ENCODE measurements around the gene SRPK3.

Gene SRPK3

DNA sequence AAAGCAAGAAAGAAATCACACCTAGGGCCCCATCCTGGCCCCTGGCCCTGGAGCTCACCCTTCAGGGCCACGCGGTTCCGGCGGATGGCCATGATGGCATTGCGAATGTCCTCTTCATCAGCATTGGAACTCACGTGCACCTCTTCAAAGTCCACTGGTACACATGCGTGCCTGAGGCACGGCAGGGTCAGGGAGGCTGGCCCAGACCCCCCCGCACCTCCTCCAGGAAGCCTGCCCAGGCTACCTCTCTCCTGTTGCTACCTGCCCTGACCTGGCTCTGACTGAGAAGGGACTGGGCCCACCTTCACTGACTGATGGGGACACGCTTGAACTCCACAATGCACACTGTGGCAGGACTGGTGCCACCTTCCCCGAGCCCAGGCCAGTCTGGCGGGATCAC lies 8.8 kb downstream of the SRPK3 start:
- DNase-seq, result no peak

DNA sequence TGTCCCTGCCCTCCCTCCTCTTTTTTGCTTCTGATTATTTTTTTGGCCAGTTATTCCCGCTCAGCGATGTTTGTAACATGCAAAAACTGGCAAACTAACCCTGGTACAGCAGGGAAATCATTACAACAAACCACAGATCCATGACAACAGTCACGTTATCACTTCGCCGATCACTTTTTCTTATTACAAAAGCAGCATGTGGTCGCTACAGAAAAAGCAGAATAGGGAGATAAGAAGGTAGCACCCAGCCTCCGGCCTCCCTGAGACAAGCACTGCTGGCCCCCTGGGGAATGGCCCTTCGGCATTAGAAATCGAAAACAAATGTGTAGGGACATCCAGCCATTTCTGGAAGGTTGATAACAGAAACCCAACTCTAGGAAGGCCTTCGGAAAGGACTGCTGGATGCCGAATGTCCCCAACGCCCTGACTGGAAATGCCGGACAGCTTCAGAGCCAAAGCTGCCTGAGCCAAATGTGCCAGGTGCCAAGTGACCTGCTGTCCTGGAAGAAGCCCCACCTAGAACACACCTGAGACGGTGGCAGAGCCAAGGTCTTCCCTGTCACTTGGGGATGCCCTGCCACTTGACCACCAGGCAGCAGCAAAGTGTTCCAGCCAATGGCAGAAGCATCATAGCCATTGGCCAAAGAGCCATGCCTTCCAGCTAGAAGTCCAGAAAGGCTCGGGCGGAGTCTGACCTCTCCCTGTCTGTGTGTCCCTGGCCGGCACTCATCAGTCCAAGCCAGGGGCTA lies 10.4 kb downstream of the SRPK3 start:
- DNase-seq, result no peak

DNA sequence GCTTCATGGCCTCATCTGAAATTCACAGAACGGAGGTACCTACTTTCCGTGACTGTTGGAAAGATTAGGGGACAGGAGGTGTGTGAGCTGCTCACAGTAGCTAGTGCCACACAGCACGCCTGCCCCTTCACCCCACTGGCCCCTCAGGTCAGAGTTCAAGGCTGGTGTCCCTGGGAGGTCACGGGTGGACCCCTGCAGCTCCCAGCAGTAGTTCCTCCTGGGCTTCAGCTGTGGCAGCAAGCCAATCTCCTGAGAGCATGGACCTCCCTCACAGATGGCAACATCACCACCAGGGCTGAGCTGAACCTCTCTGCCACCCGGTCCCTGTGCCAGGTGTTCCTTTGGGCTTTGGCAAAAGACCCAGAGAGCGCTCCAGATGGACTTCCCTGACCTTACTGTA lies 11.5 kb downstream of the SRPK3 start:
- no peak for DNase-seq

DNA sequence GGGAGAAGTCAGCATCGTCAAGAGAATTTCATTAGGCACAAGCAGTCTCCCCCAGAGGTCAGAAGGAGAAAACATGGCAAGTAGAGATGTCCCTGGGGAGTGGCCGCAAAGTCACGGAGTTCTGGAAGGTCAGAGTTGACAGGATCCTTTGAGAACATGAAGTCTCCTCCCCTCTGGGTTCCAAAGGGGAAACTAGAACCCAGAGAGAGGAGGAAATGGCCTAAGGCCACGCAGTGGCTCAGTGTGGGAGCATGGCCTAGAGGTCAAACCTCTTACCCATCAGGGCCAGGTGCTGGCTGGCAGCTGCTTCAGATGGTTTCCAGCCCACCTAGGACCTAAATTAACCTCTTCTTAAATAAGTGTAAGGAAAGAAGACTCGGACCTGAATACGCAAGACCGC lies 12.4 kb downstream of the SRPK3 start:
- DNase-seq, result no peak

DNA sequence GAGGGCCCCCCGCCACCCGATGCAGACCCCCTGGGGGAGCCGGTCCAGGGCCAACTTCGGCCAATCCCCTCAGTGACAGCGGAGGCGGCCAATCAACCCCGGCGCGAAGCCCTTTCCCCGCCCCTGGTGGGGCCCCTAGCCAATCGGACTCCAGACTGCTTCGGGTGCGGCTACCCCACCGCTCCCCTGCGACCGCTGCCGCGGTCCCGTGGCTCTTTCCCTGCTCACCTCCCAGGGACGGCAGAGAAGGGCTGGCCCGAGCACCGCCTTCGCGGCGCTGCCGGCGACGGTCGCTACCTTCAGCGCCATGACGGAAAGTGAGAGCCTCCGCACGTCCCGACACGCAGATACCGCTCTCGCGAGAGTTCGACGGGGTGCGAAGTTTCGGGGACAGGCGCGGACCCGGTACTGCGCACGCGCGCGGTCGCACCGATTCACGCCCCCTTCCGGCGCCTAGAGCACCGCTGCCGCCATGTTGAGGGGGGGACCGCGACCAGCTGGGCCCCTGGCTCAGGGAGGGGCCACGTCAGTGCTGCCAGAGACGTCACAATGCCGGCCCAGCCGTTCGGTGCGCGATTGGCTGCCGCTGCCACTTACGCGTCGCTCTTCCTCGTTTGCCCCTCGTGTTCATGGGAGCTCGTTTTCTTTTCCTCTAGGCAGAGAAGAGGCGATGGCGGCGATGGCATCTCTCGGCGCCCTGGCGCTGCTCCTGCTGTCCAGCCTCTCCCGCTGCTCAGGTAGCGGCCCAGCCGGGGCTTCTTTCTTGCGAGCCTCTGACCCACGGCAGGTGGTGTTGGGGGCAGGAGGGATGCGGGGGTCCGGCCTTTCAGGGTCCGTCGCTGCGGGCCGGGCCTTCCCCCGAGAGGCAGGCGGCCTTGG lies 13.4 kb downstream of the SRPK3 start, which contains the start of the genes IDH3G and SSR4:
IDH3G (minus strand) TSS at position 358 of the 879 bp plus-strand sequence; CDS start at position 309, 49 bp downstream.
SSR4 (plus strand) TSS at position 651 of the 879 bp plus-strand sequence; CDS start at position 671, 20 bp downstream.
- DNase-seq, result peak; percentile 95

DNA sequence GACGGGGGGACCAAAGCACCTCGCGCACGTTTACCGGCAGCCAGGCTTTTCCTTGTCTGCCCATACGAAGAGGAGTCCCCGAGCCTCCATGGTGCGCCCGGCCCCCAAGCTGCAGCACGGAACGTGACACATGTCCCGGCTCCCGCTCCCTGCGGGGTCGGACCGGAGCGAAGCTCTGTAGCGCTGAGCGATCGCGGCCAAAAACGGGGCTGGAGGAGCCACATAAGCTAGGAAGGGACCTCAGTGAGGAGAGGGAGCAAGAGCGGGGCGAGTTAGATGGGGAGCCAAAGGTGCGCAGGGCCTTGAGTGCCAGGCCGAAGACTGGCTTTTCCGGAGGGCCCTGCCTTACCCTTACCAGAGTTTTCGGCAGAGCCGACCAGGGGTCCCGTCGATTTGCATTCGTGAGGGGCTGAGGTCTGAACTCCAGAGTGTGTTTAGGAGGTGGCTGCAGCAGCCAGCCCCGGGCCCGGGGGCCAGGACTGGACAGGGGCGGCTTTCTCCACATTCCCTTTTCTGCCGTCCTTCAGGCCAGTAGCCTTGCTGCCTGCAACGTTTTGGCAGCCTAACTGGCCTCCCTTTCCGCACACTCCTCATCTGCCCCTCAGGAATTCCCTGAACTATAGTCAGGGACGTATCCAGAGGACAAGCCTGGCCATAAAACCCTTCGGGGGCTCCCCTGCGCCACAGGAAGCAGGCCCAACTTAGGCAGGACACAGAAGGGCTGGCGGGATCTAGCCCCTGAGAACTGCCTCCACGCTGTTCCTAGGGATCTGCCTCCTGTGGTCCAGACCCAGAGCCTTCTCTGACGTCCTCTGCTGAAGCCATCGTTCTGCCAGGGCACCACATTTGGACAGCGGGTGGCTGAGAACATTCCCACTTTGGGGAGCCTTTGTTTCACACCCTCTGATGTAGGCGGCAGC lies 14.3 kb downstream of the SRPK3 start:
- DNase-seq, result peak; percentile 6

DNA sequence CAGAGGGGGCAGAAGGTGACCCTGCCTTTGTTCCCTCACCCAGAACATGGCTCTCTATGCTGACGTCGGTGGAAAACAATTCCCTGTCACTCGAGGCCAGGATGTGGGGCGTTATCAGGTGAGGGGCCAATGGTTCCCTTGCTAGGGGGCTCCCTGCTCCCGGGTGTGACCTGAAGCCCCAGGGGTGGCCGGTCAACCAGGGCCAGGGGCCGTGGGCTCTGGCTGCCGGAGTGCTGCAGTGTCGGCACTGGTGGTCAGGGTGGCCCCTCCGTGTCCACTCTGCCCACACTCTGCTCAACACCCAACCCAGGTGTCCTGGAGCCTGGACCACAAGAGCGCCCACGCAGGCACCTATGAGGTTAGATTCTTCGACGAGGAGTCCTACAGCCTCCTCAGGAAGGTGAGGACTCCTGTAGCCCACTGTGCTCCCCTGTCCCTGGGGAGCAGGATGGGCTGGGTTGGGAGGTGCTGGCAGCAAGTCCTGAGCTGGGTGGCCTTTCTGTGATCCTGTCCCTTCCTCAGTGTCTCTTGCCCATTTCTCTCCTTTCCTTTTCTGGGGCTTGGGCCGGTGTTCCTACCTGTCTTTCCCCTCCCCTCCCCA lies 16.7 kb downstream of the SRPK3 start:
- DNase-seq, result no peak

DNA sequence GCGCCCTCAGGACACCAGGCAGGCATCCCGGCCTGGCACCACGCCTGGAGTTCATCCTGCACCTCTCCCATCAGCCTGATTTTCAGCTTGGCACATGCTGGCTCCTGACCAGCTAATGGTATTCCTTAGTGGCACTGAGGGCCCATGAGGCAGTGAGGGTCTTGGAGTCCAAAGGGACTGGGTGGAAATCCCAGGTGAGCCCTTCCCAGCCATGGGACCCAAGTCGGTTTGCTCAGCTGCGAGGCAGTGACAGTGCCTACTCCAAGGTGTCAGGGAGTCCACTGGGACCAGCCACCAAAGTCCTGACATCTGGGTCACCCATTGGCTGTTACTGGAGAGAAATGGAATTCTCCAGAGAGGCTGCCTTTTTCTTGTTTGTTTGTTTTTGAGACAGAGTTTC lies 18.5 kb downstream of the SRPK3 start:
- no peak for DNase-seq

DNA sequence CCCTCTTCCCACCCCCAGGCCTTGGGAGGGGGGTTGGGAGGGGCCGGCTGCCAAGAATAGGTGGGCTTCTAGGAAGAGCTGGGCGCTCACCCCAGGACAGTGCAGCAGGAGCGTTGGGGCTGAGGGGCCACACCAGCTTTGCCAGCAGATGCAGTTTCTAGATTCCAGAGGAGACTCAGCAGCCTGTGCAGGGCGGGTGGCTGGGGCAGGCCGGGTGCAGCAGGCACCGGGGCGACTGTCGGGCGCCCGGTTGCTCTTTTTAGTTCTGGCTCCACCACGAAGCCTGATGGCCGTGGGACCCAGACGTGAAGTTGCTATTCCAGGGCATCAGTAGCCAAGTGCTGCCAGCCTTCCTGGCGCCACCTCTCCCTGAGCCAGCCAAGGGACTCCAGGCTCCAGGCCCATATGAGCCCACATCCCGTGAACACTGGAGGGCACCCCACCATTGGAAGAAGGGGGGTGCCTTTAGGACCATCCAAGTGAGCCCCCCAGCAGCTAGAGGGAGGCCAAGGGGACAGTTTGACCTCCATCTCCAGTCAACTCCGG lies 19.4 kb downstream of the SRPK3 start:
- DNase-seq, result no peak

DNA sequence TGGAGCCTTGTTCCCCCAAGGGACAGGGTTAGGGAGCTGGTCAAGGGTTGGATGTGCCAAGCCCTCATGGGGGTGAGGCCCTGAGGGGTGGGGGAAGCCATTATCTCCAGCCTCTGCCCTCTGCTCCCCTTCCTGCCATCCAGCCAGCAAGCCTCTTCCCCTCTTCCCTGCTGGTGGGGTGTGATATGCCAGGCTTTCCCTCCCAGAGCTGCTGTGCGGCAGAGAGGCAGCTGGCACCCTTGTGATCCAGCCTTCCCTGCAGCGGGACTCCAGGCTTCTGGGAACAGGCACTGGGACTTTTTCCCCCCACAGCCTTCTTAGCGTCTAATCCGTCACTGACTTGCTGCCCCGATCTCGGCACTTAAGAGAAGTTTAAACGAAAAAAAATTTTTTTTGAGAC lies 19.9 kb downstream of the SRPK3 start:
- DNase-seq, result no peak

DNA sequence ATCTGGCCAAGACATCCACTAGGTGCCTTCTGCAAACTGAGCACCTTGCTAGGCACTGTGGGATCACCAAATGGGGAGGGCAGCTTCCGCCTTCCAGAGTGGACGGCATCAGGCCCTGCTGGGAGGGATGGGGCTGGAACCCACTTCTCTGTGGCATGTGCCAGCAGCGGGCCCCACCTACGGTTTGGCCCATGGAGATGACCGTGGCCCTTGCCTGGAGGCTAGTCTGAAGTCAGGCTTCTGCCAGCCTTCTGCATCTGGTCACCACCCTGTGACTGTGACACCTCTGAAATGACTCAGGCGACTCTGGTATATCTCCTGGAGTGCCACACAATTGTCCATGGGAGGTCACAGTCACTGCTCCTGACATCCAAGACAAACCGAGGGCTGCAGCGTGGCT lies 20.8 kb downstream of the SRPK3 start:
- DNase-seq, result no peak

DNA sequence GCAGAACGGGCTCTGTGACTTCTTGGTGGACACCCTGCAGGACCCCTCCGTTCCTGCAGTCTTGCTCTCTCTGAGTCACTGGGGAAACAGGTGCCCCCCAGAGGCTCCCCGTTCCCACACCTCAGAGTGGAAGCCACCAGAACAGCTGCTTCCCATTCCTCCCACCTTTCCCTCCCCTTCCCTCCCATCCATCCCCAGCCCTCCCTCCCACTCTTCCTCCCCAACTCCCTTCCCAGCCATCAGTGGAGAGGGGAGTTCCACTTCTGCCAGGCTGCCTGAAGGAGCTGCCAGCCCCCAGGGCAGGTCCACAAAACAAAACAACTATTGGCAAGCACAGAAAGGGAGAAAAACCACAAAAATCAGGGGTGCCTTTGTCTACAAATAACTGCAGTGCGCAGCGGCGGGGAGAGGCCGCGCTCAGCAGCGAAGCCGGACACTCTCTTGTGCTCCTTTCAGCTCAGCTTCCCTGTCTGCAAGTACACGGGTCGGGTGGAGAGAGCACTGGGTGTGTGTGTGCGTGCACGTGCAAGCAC lies 21.7 kb downstream of the SRPK3 start:
- no peak for DNase-seq

DNA sequence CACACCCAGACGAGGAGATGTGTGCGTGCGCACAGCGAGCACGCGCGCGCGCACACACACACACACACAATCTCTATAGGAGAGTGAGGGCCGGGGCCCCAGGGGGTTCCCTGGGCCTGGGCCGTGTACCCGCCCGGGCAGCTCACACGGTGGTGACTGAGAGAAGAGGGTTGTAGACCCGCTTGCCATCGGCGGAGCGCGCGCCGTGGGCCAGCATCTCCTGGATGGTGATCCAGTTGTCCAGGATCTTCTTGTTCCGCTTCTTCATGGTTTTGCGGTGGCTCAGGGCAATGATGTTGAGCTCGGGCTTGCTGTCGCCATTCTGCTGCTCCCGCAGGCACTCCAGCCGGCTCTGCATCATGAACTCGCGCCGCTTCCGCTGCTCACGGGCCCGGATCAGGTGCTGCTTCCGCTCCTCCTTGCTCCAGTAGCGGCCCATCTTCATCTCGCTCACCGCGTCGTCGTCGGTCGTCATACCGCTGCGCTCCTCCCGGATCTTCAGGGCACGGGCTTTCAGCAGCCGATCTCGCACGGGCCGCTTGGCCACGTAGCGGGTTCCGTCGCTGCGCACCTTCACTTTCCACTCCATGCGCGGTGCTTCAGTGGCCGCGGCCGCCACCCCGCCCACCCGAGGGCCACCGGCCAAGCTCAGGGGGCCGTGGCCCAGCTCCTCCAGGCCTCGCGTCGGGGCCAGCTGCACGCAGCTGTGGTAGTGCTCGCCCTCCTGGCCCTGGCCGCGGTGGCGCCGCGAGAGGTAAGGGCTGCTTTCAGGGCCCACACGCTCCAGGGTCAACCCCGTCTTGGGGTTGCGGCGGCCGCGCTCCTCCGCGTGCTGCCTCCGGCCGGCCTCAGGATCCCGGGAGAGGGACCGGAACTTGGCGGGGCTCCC lies 22.6 kb downstream of the SRPK3 start:
- no peak for DNase-seq

DNA sequence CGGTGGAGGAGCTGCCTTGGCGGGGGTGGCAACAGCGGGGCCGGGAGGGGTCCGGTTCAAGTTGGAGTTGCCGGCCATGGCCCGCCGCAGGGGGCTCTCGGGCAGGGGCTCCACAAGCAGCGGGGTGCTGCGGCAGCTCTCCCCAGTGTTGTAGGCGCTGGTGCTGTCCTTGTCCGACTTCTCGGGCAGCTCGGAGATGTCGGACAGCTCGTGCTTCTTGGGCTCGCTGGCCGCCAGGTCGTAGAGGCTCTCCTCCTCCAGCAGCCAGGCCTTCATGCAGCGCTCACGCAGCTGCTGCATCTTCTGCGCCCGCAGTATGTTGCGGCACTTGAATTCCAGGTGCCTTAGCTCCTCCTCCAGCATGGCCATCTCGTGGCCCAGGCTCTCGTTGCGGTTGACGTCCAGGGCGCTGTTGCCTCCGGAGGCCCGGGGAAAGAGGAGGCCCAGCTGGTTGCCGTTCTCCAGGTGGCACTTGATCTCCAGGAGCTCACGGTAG lies 23.3 kb downstream of the SRPK3 start:
- no peak for DNase-seq

DNA sequence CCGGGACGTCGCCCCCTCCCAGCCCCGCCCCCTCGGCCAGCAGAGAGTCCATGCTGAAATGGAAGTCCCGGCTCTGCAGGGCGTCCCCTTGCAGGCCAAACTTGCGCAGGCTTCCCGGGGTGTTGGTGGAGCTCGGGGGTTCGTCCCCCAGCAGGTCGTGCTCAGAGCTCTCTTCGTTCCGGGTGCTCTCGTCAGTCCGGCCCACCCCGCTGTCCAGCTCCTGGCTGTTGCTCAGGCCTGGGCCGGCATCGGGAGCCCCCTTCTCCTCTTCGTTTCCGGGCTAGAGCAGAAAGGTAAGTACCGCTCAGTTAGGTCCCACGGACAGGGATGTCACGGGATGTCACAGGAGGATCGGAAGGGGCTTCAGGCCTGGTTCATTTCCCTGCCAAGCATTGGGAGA lies 23.8 kb downstream of the SRPK3 start:
- DNase-seq, result no peak

DNA sequence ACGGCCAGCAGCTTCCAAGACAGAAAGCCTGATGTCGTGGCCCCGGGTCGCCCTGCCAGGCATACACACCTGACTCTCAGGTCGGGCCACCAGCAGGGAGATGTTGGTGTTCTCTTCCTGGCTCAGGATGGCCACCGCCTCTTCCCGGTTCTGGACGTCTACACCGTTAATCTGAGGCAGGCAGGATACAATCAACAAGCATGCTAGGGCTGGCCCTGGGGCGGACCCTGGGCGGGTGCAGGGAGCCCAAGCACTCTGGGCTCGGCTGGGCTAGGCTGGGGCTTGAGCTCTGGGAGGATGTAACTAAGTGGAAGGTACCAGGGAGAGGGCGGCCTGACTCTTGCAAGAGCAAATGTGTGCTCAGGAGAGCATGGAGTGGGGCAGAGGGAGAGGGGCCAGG lies 24.6 kb downstream of the SRPK3 start:
- DNase-seq, result no peak

DNA sequence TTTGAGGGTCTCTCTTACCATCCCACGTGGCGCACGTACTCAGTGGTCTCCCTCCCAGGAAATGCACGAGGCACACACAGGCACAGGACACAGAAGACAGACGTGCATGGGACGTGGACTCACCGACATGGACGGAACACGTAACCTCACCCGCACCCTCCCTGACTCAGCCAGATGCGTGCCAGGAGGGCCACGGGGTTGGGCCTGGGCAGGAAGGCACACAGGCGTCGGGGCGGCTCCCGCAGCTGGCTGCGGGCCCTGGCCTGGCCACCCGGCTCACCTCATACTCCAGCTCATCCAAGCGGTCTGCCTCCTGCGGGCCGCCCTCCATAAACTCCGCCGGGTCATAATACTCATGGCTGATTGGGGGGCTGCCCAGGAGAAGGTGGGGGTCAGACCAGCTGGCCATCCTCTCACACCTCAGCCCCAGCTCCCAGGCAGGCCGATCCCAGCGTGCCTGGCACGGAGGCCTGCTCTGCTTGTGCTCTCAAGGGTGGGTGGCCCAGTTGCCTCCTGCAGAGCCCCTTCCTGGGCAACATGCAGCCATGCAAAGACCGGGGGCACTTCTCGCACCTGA lies 26.2 kb downstream of the SRPK3 start:
- no peak for DNase-seq

DNA sequence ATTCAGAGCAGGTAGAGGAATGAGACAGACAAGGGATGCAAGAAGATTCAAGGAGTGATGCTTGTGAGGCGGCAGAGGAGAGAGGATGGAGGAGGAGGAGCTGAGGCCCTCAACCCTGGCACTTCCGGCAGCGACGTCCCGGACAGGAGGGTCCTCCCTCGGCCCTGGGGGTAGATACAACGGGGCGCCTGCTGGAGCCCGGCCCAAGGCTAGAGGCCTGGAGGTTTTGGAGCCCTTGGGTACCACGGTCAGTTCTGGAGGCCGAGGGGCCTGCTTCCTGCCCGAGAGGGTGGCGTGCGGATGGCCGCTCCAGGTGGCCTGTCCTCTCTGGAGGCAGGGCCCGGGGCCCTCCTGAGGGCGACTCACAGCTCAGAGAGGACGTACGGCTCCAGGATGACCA lies 27.1 kb downstream of the SRPK3 start:
- DNase-seq, result no peak

DNA sequence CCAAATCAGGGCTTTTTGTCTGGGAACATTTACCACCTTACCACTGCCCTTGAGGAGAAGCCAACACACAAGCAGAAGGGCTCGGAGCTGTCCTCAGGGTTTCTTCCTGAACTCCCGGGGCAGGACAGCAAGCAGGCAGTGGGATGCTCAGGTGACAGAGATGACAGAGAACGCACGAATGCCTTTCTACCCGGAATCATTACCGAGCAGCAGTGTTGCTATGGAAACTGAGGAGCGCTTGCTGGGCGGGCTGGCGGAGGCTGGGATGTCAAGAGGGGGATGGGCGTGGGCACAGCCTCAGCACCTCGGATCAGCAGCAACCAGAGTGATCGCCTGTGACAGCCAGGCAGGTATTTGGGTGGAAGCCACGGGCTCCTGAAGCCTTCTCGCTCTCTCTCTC lies 31.4 kb downstream of the SRPK3 start:
- DNase-seq, result no peak

DNA sequence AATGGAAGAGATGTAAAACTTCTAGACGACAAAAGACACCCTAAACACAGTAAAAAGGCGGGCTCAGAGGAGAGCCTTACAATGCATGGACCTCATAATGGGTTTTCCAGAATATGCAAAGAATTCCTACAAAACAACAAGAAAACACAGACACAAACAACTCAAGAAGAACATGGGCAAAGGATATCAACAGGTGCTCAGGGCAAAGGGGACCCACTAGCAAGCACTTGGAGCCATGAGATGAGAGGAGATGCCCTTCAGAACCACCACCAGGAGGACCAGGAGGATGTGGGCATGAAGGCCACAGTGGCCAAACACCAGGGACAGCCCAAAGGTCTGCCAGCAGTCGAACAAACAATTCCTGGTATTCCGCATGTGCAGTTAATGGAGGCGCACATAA lies 32.3 kb downstream of the SRPK3 start:
- no peak for DNase-seq
